Activated CD4-positive, alpha-beta T cell treated with anti-CD3 and anti-CD28 coated beads, Interleukin-2, amount 50 U/mL, for 24 hours (primary cell): ENCODE results near the gene TRIM10.
"Not testable (repeated sequence)": the region's sequence is repeated elsewhere in the genome, so short reads cannot be mapped to it uniquely, and the experiment has no call there.

Experiments
- DNase-seq, 2 donors: peaks; one replicate each; pipeline ENCODE4 v3.0.0-alpha.2; 2020; ENCODE audit warnings: low read depth in 1 of 2, low spot score in 1 of 2

Gene TRIM10

GRCh38 chr6:30154709-30155519, 6.1 kb downstream of the TRIM10 start:
- no peak for DNase-seq

- no peak for DNase-seq
Measured at GRCh38 chr6:30154061-30154460, 7.0 kb downstream of the TRIM10 start.

GRCh38 chr6:30152910-30153610, 8.0 kb downstream of the TRIM10 start:
- DNase-seq = no peak

- no peak for DNase-seq
Measured at GRCh38 chr6:30152016-30152673, 8.9 kb downstream of the TRIM10 start.

GRCh38 chr6:30151580-30151979, 9.4 kb downstream of the TRIM10 start:
- DNase-seq = no peak

GRCh38 chr6:30150671-30151395, 10.2 kb downstream of the TRIM10 start:
- no peak for DNase-seq

- no peak for DNase-seq
Measured at GRCh38 chr6:30149858-30150550, 11.0 kb downstream of the TRIM10 start.

GRCh38 chr6:30149234-30149633, 11.8 kb downstream of the TRIM10 start:
- DNase-seq = no peak

- no peak for DNase-seq
Measured at GRCh38 chr6:30147096-30147495, 13.9 kb downstream of the TRIM10 start.

- no peak for DNase-seq
Measured at GRCh38 chr6:30145818-30146217, 15.2 kb downstream of the TRIM10 start.

GRCh38 chr6:30144811-30145210, 16.2 kb downstream of the TRIM10 start:
- no peak for DNase-seq

- no peak for DNase-seq
Measured at GRCh38 chr6:30143780-30144179, 17.2 kb downstream of the TRIM10 start.

- DNase-seq = no peak
Measured at GRCh38 chr6:30142665-30143064, 18.3 kb downstream of the TRIM10 start.

GRCh38 chr6:30140240-30140639, 20.8 kb downstream of the TRIM10 start:
- not testable (repeated sequence) for DNase-seq

- no peak for DNase-seq
Measured at GRCh38 chr6:30136570-30137286, 24.3 kb downstream of the TRIM10 start.

- no peak for DNase-seq
Measured at GRCh38 chr6:30135757-30136156, 25.3 kb downstream of the TRIM10 start, which contains the start of gene TRIM40. TSS of gene TRIM40 (plus strand) at chr6:30136140. CDS start at chr6:30137037, 897 bp downstream.

GRCh38 chr6:30135147-30135546, 25.9 kb downstream of the TRIM10 start:
- no peak for DNase-seq

GRCh38 chr6:30131947-30132497, 29.0 kb downstream of the TRIM10 start:
- DNase-seq = no peak
